K562 (cell line): ENCODE data around the gene LRRC27. TPM values are rescaled to one million over a fixed set of nuclear protein-coding genes. Genes with fewer than 3 reads are reported as not detected.

Experiments
- ASH1L ChIP-seq: fragments of 450-650 bp; IDR thresholded peaks from 2 replicates; pipeline ENCODE4 v1.6.1; 2018; ENCODE audit warnings: borderline replicate concordance, mild to moderate bottlenecking, low read depth; ENCODE audit not compliant: partially characterized antibody
- CREBBP ChIP-seq: IDR thresholded peaks from one replicate; pipeline ENCODE4 v1.6.1; 2012; ENCODE audit warnings: low read depth, mild to moderate bottlenecking, control low read depth, inconsistent platforms, low read length
- MAZ ChIP-seq, 2 experiments: fragments of 450-650 bp in 1 of 2; sonication (generic) in 1 of 2; formaldehyde crosslinking; IDR thresholded peaks in 1 of 2; conservative IDR thresholded peaks in 1 of 2; 2 replicates each; pipeline versions ENCODE4 v1.4.0 to v1.5.0; 2020; ENCODE audit warnings: mild to moderate bottlenecking in 1 of 2, missing genetic modification reagents in 1 of 2
- SMARCC2 ChIP-seq: fragments of 450-650 bp; IDR thresholded peaks from 2 replicates; pipeline ENCODE4 v1.6.1; 2017; ENCODE audit warnings: antibody characterized with exemption, moderate library complexity, mild to moderate bottlenecking, low read depth
- TCF7 ChIP-seq: sonication (generic); IDR thresholded peaks from 2 replicates; pipeline ENCODE4 v1.6.1; 2016; ENCODE audit warnings: antibody characterized with exemption, borderline replicate concordance
- TOE1 ChIP-seq, 2 experiments: fragments of 450-650 bp in 1 of 2; sonication (generic) in 1 of 2; formaldehyde crosslinking in 1 of 2; IDR thresholded peaks; 2 replicates each; pipeline versions ENCODE4 v1.7.1 to v1.8.0; 2016 to 2022; ENCODE audit warnings: borderline replicate concordance in 2 of 2, mild to moderate bottlenecking in 2 of 2, antibody characterized with exemption in 1 of 2, inconsistent platforms in 1 of 2, low read depth in 1 of 2, missing genetic modification reagents in 1 of 2, moderate library complexity in 1 of 2
- U2AF2 ChIP-seq: fragments of 200-400 bp; formaldehyde crosslinking; optimal IDR thresholded peaks from 2 replicates; pipeline ENCODE3; 2017; ENCODE audit warnings: low read depth, mild to moderate bottlenecking, low read length
- ZC3H8 ChIP-seq: fragments of 450-650 bp; IDR thresholded peaks from 2 replicates; pipeline ENCODE4 v1.6.1; 2017
- ZFPM2 ChIP-seq: fragments of 250-450 bp; sonication (Bioruptor Pico); IDR thresholded peaks from 2 replicates; pipeline ENCODE4 v1.5.1; 2022; ENCODE audit warnings: mild to moderate bottlenecking
- polyA plus RNA-seq, 8 experiments: library from polyadenylated mRNA; depleted of rRNA in 4 of 8; stranded (reverse) in 5 of 8; unstranded in 3 of 8; fragments of >200 nt; fragmentation: Nextera tagmentation in 2 of 8; fragmentation: Illumina TruSeq in 1 of 8; extraction: Ambion mirVana in 2 of 8; extraction: Trizol in 1 of 8; gene quantifications; 2 replicates each; pipeline versions ENCODE4 v1.2.1 to v1.2.3, GENCODE V29; 2011 to 2014; ENCODE audit warnings: inconsistent platforms in 1 of 8, missing spikeins in 1 of 8
- total RNA-seq, 7 experiments: library from RNA; depleted of rRNA in 6 of 7; stranded (reverse); fragments of >200 nt in 6 of 7; fragmentation: Illumina TruSeq in 2 of 7; extraction: Trizol in 2 of 7; gene quantifications; 2 replicates each; pipeline versions ENCODE4 v1.2.1 to v1.2.3, GENCODE V29; 2011 to 2021; ENCODE audit warnings: low replicate concordance in 1 of 7
- TF ChIP-seq, protein P1 (sequence below): fragments of 250-450 bp; sonication (Bioruptor Pico); IDR thresholded peaks from 2 replicates; pipeline ENCODE4 v1.4.0; 2020; ENCODE audit warnings: mild to moderate bottlenecking
- TF ChIP-seq, protein P2 (sequence below): fragments of 450-650 bp; IDR thresholded peaks from 2 replicates; pipeline ENCODE4 v1.6.1; 2016; ENCODE audit warnings: low read depth
- TF ChIP-seq, protein P3 (sequence below): fragments of 450-650 bp; formaldehyde crosslinking; IDR thresholded peaks from 2 replicates; pipeline ENCODE4 v1.4.0; 2020; ENCODE audit warnings: mild to moderate bottlenecking, mixed read lengths
- TF ChIP-seq, protein P4 (sequence below): fragments of 450-650 bp; IDR thresholded peaks from 2 replicates; pipeline ENCODE4 v1.6.1; 2017; ENCODE audit warnings: mild to moderate bottlenecking, moderate library complexity

Gene LRRC27
- total and polyA plus RNA-seq, 9 of the 15 experiments (the other 6 are each of a cell fraction or from before 2014, with no cell fraction given) = 0.10 to 2.7 (median 1.4) TPM

DNA sequence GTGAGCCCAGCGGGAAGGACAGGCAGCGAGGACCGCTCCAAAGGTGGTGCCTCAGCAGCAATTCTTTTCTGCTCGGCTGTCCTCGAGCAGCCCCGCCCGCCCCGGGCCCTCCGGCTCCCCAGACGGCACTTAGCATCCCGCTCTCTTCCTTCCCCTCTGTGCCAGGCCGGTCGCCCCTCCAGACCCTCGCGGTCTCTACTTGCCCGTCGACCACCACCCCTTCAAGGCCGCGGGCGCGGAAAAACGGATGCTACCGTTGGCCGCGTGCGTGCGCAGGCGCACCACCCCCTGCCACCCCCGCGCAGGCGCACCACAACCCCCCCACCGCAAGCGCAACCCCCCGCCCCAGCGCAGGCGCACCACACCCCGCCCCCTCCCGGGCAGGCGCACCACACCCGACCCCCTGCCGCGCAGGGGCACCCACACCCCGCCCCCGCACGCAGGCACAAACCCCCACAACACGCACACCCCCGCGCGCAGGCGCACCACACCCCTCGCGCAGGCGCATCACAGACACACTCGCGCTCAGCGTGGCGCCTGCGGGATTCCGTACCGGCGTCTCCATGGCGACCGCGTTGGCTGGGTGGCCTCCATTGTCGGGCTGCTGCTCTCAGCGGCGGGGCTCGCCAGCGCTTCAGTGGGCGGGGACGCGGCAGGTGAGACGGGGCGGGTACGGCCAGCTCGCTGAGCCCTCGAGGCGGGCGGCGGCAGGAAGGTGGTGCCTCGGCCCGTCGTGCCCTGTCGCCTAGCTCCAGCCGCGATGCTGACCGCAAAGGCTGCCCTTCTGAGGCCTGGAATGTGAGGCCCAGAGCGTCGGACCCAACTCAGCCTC is at the start of gene LRRC27 (continued):
- TF ChIP-seq, protein P1, sequence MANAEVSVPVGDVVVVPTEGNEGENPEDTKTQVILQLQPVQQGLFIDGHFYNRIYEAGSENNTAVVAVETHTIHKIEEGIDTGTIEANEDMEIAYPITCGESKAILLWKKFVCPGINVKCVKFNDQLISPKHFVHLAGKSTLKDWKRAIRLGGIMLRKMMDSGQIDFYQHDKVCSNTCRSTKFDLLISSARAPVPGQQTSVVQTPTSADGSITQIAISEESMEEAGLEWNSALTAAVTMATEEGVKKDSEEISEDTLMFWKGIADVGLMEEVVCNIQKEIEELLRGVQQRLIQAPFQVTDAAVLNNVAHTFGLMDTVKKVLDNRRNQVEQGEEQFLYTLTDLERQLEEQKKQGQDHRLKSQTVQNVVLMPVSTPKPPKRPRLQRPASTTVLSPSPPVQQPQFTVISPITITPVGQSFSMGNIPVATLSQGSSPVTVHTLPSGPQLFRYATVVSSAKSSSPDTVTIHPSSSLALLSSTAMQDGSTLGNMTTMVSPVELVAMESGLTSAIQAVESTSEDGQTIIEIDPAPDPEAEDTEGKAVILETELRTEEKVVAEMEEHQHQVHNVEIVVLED (CRISPR knock-in tag) = peak; percentile 90
- TF ChIP-seq ASH1L (no peak), TCF7 (no peak), SMARCC2 (no peak), ZFPM2 (CRISPR knock-in tag) (0 out of 2 replicates have a peak, but pooled peaks have one; percentile 33), TOE1 (IDR thresholded peaks at IDR 0.05; ENCODE audit: borderline replicate concordance) (no peak), TOE1 (CRISPR knock-in tag; IDR thresholded peaks at IDR 0.05; ENCODE audit: borderline replicate concordance, low read depth) (no peak), ZC3H8 (no peak), U2AF2 (no peak), MAZ (CRISPR knock-in tag; conservative IDR thresholded peaks at IDR 0.05 in 1 of 2, IDR thresholded peaks at IDR 0.05 in 1 of 2) (peak; percentile 15 to 87; a peak in 3 of 4 replicates), CREBBP (no peak)
- TF ChIP-seq, protein P2, sequence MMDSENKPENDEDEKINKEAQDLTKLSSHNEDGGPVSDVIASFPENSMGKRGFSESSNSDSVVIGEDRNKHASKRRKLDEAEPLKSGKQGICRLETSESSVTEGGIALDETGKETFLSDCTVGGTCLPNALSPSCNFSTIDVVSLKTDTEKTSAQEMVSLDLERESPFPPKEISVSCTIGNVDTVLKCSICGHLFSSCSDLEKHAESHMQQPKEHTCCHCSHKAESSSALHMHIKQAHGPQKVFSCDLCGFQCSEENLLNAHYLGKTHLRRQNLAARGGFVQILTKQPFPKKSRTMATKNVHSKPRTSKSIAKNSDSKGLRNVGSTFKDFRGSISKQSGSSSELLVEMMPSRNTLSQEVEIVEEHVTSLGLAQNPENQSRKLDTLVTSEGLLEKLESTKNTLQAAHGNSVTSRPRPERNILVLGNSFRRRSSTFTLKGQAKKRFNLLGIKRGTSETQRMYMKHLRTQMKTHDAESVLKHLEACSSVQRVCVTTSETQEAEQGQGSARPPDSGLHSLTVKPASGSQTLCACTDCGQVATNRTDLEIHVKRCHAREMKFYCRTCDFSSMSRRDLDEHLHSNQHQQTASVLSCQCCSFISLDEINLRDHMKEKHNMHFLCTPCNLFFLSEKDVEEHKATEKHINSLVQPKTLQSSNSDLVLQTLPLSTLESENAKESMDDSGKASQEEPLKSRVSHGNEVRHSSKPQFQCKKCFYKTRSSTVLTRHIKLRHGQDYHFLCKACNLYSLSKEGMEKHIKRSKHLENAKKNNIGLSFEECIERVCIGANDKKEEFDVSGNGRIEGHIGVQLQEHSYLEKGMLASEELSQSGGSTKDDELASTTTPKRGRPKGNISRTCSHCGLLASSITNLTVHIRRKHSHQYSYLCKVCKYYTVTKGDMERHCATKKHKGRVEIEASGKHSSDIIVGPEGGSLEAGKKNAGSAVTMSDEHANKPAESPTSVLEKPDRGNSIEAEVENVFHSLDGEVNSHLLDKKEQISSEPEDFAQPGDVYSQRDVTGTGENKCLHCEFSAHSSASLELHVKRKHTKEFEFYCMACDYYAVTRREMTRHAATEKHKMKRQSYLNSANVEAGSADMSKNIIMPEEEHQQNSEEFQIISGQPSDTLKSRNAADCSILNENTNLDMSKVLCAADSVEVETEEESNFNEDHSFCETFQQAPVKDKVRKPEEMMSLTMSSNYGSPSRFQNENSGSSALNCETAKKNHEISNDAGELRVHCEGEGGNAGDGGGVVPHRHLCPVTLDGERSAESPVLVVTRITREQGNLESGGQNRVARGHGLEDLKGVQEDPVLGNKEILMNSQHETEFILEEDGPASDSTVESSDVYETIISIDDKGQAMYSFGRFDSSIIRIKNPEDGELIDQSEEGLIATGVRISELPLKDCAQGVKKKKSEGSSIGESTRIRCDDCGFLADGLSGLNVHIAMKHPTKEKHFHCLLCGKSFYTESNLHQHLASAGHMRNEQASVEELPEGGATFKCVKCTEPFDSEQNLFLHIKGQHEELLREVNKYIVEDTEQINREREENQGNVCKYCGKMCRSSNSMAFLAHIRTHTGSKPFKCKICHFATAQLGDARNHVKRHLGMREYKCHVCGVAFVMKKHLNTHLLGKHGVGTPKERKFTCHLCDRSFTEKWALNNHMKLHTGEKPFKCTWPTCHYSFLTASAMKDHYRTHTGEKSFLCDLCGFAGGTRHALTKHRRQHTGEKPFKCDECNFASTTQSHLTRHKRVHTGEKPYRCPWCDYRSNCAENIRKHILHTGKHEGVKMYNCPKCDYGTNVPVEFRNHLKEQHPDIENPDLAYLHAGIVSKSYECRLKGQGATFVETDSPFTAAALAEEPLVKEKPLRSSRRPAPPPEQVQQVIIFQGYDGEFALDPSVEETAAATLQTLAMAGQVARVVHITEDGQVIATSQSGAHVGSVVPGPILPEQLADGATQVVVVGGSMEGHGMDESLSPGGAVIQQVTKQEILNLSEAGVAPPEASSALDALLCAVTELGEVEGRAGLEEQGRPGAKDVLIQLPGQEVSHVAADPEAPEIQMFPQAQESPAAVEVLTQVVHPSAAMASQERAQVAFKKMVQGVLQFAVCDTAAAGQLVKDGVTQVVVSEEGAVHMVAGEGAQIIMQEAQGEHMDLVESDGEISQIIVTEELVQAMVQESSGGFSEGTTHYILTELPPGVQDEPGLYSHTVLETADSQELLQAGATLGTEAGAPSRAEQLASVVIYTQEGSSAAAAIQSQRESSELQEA = peak; percentile 94
- TF ChIP-seq, protein P3, sequence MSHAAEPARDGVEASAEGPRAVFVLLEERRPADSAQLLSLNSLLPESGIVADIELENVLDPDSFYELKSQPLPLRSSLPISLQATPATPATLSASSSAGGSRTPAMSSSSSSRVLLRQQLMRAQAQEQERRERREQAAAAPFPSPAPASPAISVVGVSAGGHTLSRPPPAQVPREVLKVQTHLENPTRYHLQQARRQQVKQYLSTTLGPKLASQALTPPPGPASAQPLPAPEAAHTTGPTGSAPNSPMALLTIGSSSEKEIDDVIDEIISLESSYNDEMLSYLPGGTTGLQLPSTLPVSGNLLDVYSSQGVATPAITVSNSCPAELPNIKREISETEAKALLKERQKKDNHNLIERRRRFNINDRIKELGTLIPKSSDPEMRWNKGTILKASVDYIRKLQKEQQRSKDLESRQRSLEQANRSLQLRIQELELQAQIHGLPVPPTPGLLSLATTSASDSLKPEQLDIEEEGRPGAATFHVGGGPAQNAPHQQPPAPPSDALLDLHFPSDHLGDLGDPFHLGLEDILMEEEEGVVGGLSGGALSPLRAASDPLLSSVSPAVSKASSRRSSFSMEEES (CRISPR knock-in tag) = no peak
- TF ChIP-seq, protein P4, sequence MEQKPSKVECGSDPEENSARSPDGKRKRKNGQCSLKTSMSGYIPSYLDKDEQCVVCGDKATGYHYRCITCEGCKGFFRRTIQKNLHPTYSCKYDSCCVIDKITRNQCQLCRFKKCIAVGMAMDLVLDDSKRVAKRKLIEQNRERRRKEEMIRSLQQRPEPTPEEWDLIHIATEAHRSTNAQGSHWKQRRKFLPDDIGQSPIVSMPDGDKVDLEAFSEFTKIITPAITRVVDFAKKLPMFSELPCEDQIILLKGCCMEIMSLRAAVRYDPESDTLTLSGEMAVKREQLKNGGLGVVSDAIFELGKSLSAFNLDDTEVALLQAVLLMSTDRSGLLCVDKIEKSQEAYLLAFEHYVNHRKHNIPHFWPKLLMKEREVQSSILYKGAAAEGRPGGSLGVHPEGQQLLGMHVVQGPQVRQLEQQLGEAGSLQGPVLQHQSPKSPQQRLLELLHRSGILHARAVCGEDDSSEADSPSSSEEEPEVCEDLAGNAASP = no peak
